ENCODE results near the gene RREB1. TPM values are rescaled to one million over a fixed set of nuclear protein-coding genes. Genes with fewer than 3 reads are reported as not detected.

Gene RREB1
- total and polyA plus RNA-seq, 2 donors (not counting 3 experiments of a cell fraction or from before 2014, with no cell fraction given) = 3.7 to 33.0 TPM

DNA sequence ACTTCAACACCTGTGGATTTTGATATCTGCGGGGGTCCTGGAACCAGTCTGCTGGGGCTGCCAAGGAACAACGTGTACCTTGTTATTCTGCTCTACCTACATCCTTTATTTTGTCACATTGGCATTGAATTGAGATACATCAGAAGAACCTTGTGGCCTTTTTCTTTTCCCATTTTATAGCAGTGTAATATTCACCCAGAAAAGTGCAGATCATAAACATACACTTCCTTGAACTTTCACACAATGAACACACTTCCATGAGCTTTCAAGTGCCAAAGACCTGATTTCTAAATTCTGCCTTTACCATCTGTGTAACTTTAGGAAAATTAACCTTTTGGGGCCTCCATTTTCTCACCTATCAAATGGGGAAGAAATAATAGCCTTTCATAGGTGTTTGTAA lies 29.9 kb upstream of the RREB1 start:
- no peak for TF ChIP-seq GATA2 (IDR thresholded peaks at IDR 0.05; ENCODE audit: insufficient read depth, insufficient read length, low read depth, low read length)
- TF ChIP-seq, protein P1, sequence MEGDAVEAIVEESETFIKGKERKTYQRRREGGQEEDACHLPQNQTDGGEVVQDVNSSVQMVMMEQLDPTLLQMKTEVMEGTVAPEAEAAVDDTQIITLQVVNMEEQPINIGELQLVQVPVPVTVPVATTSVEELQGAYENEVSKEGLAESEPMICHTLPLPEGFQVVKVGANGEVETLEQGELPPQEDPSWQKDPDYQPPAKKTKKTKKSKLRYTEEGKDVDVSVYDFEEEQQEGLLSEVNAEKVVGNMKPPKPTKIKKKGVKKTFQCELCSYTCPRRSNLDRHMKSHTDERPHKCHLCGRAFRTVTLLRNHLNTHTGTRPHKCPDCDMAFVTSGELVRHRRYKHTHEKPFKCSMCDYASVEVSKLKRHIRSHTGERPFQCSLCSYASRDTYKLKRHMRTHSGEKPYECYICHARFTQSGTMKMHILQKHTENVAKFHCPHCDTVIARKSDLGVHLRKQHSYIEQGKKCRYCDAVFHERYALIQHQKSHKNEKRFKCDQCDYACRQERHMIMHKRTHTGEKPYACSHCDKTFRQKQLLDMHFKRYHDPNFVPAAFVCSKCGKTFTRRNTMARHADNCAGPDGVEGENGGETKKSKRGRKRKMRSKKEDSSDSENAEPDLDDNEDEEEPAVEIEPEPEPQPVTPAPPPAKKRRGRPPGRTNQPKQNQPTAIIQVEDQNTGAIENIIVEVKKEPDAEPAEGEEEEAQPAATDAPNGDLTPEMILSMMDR (IDR thresholded peaks at IDR 0.05; ENCODE audit: extremely low read depth in 1 of 2, insufficient read depth in 1 of 2, low read depth in 1 of 2, low read length in 2 of 2) = no peak
- TF ChIP-seq POLR2AphosphoS5 (IDR thresholded peaks at IDR 0.05; ENCODE audit: insufficient read depth, low read depth, low read length) = no peak
- no peak for TF ChIP-seq JUN (IDR thresholded peaks at IDR 0.05; ENCODE audit: borderline replicate concordance, insufficient read depth, insufficient read length, low read depth)
- no peak for TF ChIP-seq EZH2 (IDR thresholded peaks at IDR 0.05; ENCODE audit: borderline replicate concordance, low read depth, low read length, severe bottlenecking)
- no peak for TF ChIP-seq FOS (IDR thresholded peaks at IDR 0.05; ENCODE audit: borderline replicate concordance, insufficient read depth, low read length)
- TF ChIP-seq, protein P2, sequence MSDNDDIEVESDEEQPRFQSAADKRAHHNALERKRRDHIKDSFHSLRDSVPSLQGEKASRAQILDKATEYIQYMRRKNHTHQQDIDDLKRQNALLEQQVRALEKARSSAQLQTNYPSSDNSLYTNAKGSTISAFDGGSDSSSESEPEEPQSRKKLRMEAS (IDR thresholded peaks at IDR 0.05; ENCODE audit: insufficient read depth, insufficient read length) = no peak
- TF ChIP-seq MYC (IDR thresholded peaks at IDR 0.05; ENCODE audit: low read depth, low read length) = no peak
- TF ChIP-seq POLR2A (IDR thresholded peaks at IDR 0.05; ENCODE audit: low read depth, low read length) = no peak

More for the DNA sequence above, 29.9 kb upstream of the RREB1 start:
- no peak for DNase-seq (ENCODE audit: low read depth, low spot score)
- no peaks in the 10 kb centered on the region for H3K4me1 ChIP-seq (ENCODE audit: control insufficient read depth, extremely low read depth, insufficient read depth, low read length)
- H3K9me3 ChIP-seq (replicated peaks; ENCODE audit: control insufficient read depth, insufficient read depth, low read length) = no peaks in the 10 kb centered on the region
- CTCF ChIA-PET = interaction anchor here (1.1 kb wide), 1 partner anchor 9 kb away, joined by 6 read pairs; no protein-coding TSS in a partner anchor
- FAIRE-seq = no peak
- no peaks in the 10 kb centered on the region for H3K9me1 ChIP-seq (replicated peaks; ENCODE audit: control insufficient read depth, extremely low read depth, insufficient read depth, low read length)
- BruUV-seq (replicated peaks) = no TSS peak
- no peak overlapping the region for H2AFZ ChIP-seq (ENCODE audit: low read depth, low read length)
- no peaks in the 10 kb centered on the region for H3K79me2 ChIP-seq (ENCODE audit: control insufficient read depth, insufficient read depth, low read length)
- no peaks in the 10 kb centered on the region for H3K27me3 ChIP-seq (ENCODE audit: control insufficient read depth in 2 of 2, insufficient read depth in 2 of 2, low read length in 2 of 2)
- POLR2A ChIA-PET = no interaction called here
- dilution Hi-C loops (cut with MboI; ENCODE audit: extremely low pct_ligation_motif_present, low sequenced_read_pairs) = no loop called here
- no peak overlapping the region for H3K4me2 ChIP-seq (ENCODE audit: insufficient read depth, low read length)
- H4K20me1 ChIP-seq (replicated peaks; ENCODE audit: control insufficient read depth, extremely low read depth, insufficient read depth, low read length) = no peaks in the 10 kb centered on the region
- H3K9ac ChIP-seq (replicated peaks; ENCODE audit: extremely low read depth, insufficient read depth, low read length) = no peak overlapping the region
- intact Hi-C loops (cut with micrococcal nuclease) = no loop called here
- H3K4me3 ChIP-seq (replicated peaks in 1 of 3; ENCODE audit: insufficient read depth in 1 of 3, low read depth in 1 of 3, low read length in 3 of 3) = no peak overlapping the region
- H3K36me3 ChIP-seq (ENCODE audit: control insufficient read depth in 2 of 2, extremely low read depth in 1 of 2, insufficient read depth in 2 of 2, low read length in 2 of 2) = no peaks in the 10 kb centered on the region
- no peak overlapping the region for H3K27ac ChIP-seq (ENCODE audit: insufficient read depth, low read depth, low read length)

Data from endothelial cell of umbilical vein (primary cell).